Right lobe of liver (tissue), 4 donors: ENCODE results near the gene TTC13.

ENCODE experiments used
- CTCF ChIP-seq, 4 donors: fragments of 200-600 bp in 3 of 4; fragments of 450-650 bp in 1 of 4; IDR thresholded peaks; one replicate each; pipeline versions ENCODE4 v1.5.1 to v1.8.0; 2016 to 2022; ENCODE audit warnings: antibody characterized with exemption in 4 of 4, mild to moderate bottlenecking in 2 of 4
- POLR2A ChIP-seq: fragments of 450-650 bp; IDR thresholded peaks from one replicate; pipeline ENCODE4 v1.6.1; 2017; ENCODE audit warnings: antibody characterized with exemption, mild to moderate bottlenecking
- donor health status: DM: no; HTN: no; CAD: no.
- donor health status: DM: no; HTN: no; CAD: no.
- donor health status: DM: no; HTN: yes; CAD: no.

- no peak for TF ChIP-seq POLR2A
- TF ChIP-seq CTCF (IDR thresholded peaks at IDR 0.05): no peak
Observed at GRCh38 chr1:230979952-230980351, 1.3 kb upstream of the TTC13 start.
